GM10248 (cell line): ENCODE results near the gene DGKI.

Source experiments
- CTCF ChIA-PET: fragments of 300-600 bp; sonication (Branson Sonifier 250); formaldehyde crosslinking; extraction: SDS; loops from one replicate; lab custom pipeline; 2021; ENCODE audit warnings: antibody characterized with exemption; lab: Yijun Ruan, JAX
- POLR2A ChIA-PET: fragments of 350-650 bp; sonication (Branson Sonifier 250); formaldehyde crosslinking; extraction: SDS; loops from one replicate; lab custom pipeline; 2020; ENCODE audit warnings: antibody characterized with exemption; lab: Yijun Ruan, JAX
- DNase-seq: peaks from one replicate; pipeline ENCODE4 v3.0.0; 2012; ENCODE audit errors: extremely low spot score
- CTCF ChIP-seq: IDR thresholded peaks from 2 replicates; pipeline ENCODE4 v1.5.1; 2012; ENCODE audit warnings: mild to moderate bottlenecking, low read depth; ENCODE audit errors: extremely low read depth, missing control alignments, control extremely low read depth

DGKI gene

GRCh38 chr7:137331378-137331777, 515.4 kb downstream of the DGKI start:
- no peak for DNase-seq
- ChIA-PET POLR2A (no interaction called here), CTCF (no interaction called here)
- no peak for TF ChIP-seq CTCF
